Measurements from ENCODE around the gene CRYBG1. TPM values are rescaled to one million over a fixed set of nuclear protein-coding genes. Genes with fewer than 3 reads are reported as not detected.

Gene CRYBG1
- polyA plus RNA-seq, 1 donor (not counting 4 experiments of a cell fraction or from before 2014, with no cell fraction given), result 54.7 TPM

DNA sequence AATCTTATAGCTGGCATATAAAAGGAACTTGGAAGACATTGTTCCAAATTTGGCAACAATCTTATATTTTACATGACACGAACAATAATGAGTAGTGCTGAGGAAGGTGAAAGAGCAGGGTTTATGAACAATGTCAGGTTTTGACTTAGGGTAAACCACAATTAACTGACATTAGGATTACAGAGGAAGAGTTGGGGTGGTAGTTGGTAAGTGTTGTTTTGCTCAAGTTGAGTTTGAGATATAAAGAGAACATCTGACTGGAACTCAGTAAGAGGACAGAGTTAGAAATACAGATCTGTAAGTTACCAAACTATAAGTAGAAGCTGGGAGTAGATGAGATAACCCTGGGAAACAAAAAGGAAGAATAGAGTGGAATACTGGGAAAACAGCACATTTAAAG is 253.6 kb downstream of the CRYBG1 start:
- H3K9me3 ChIP-seq (ENCODE audit: control insufficient read depth, low read depth, low read length), result no peaks in the 10 kb centered on the region
- FAIRE-seq, result no peak
- dilution Hi-C loops (cut with MboI; ENCODE audit: extremely low pct_ligation_motif_present, low sequenced_read_pairs), result no loop called here

DNA sequence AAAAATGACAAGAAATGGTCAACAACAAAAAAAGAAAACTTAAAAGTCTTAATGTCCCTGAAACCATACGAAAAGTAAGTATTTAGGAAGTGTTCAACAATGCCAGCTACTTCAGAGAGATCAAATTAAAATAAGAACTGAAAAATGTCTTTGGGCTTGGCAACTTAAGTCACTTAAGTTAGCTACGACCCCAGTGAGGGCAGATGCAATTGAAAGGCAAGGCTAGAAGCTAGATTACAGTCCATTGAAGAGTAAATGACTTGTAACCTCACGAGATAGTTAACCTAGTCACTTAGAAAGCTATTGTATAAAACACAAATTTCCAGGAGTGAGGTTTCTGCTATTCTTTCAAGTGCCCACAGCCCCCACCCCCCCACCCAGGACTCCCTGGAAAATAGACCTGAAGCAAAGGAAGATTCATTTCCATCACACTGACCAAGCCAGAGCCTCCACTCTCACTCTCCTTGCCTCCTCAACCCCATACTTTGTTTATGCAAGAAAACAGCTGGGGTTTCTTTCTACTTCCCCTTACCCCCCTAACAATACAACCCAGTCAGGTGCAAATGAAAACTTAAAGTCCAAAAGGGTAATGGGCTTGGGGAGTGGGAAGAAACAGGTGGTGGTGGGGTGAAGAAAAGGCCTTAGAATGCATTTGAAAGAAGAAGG is 254.2 kb downstream of the CRYBG1 start:
- DNase-seq (ENCODE audit: low read depth, low spot score) (no peak), FAIRE-seq (no peak)
- Histone ChIP-seq H4K20me1 (ENCODE audit: control insufficient read depth, extremely low read depth, insufficient read depth, low read length) (no peaks in the 10 kb centered on the region), H3K9me1 (ENCODE audit: control insufficient read depth, extremely low read depth, insufficient read depth, low read length) (no peaks in the 10 kb centered on the region), H3K36me3 (ENCODE audit: control insufficient read depth in 2 of 2, extremely low read depth in 1 of 2, insufficient read depth in 2 of 2, low read length in 2 of 2) (peaks cover 0 to 2% of the 10 kb centered on the region in 2 experiments), H3K4me2 (ENCODE audit: control insufficient read depth, extremely low read depth, insufficient read depth, low read depth, low read length) (no peak overlapping the region), H3K9ac (ENCODE audit: control insufficient read depth, extremely low read depth, insufficient read depth, low read length) (no peak overlapping the region), H3K4me3 (ENCODE audit: control insufficient read depth in 2 of 3, extremely low read depth in 1 of 3, insufficient read depth in 2 of 3, low read depth in 1 of 3, low read length in 3 of 3) (no peak overlapping the region), H3K27me3 (ENCODE audit: control insufficient read depth, extremely low read depth, insufficient read depth, low read length) (no peaks in the 10 kb centered on the region), H3K27ac (ENCODE audit: control insufficient read depth, insufficient read depth, low read length) (no peak overlapping the region), H3K9me3 (ENCODE audit: control insufficient read depth, low read depth, low read length) (no peaks in the 10 kb centered on the region), H3K79me2 (ENCODE audit: control insufficient read depth, insufficient read depth, low read length) (no peaks in the 10 kb centered on the region), H3K4me1 (ENCODE audit: control insufficient read depth, extremely low read depth, insufficient read depth, low read length) (no peaks in the 10 kb centered on the region), H2AFZ (ENCODE audit: control insufficient read depth, low read length) (no peak overlapping the region)
- dilution Hi-C loops (cut with MboI; ENCODE audit: extremely low pct_ligation_motif_present, low sequenced_read_pairs), result no loop called here
- TF ChIP-seq, protein P1, sequence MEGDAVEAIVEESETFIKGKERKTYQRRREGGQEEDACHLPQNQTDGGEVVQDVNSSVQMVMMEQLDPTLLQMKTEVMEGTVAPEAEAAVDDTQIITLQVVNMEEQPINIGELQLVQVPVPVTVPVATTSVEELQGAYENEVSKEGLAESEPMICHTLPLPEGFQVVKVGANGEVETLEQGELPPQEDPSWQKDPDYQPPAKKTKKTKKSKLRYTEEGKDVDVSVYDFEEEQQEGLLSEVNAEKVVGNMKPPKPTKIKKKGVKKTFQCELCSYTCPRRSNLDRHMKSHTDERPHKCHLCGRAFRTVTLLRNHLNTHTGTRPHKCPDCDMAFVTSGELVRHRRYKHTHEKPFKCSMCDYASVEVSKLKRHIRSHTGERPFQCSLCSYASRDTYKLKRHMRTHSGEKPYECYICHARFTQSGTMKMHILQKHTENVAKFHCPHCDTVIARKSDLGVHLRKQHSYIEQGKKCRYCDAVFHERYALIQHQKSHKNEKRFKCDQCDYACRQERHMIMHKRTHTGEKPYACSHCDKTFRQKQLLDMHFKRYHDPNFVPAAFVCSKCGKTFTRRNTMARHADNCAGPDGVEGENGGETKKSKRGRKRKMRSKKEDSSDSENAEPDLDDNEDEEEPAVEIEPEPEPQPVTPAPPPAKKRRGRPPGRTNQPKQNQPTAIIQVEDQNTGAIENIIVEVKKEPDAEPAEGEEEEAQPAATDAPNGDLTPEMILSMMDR (optimal IDR thresholded peaks at IDR 0.05 in 1 of 3, IDR thresholded peaks at IDR 0.05 in 1 of 3, conservative IDR thresholded peaks at IDR 0.05 in 1 of 3; ENCODE audit: extremely low read depth in 1 of 3, insufficient read depth in 2 of 3, low read length in 3 of 3), result no peak
- no peak for TF ChIP-seq EZH2 (IDR thresholded peaks at IDR 0.05; ENCODE audit: low read length)

More for the DNA sequence above, 253.6 kb downstream of the CRYBG1 start:
- H3K9ac ChIP-seq (ENCODE audit: control insufficient read depth, extremely low read depth, insufficient read depth, low read length), result no peak overlapping the region
- no peaks in the 10 kb centered on the region for H3K79me2 ChIP-seq (ENCODE audit: control insufficient read depth, insufficient read depth, low read length)
- H3K36me3 ChIP-seq (ENCODE audit: control insufficient read depth in 2 of 2, extremely low read depth in 1 of 2, insufficient read depth in 2 of 2, low read length in 2 of 2), result peaks cover 0 to 2% of the 10 kb centered on the region in 2 experiments
- no peaks in the 10 kb centered on the region for H4K20me1 ChIP-seq (ENCODE audit: control insufficient read depth, extremely low read depth, insufficient read depth, low read length)
- TF ChIP-seq EZH2 (IDR thresholded peaks at IDR 0.05; ENCODE audit: low read length), result no peak
- TF ChIP-seq, protein P1 (optimal IDR thresholded peaks at IDR 0.05 in 1 of 3, IDR thresholded peaks at IDR 0.05 in 1 of 3, conservative IDR thresholded peaks at IDR 0.05 in 1 of 3; ENCODE audit: extremely low read depth in 1 of 3, insufficient read depth in 2 of 3, low read length in 3 of 3), result no peak
- H3K9me1 ChIP-seq (ENCODE audit: control insufficient read depth, extremely low read depth, insufficient read depth, low read length), result no peaks in the 10 kb centered on the region
- no peak overlapping the region for H2AFZ ChIP-seq (ENCODE audit: control insufficient read depth, low read length)
- no peak overlapping the region for H3K27ac ChIP-seq (ENCODE audit: control insufficient read depth, insufficient read depth, low read length)
- no peak overlapping the region for H3K4me3 ChIP-seq (ENCODE audit: control insufficient read depth in 2 of 3, extremely low read depth in 1 of 3, insufficient read depth in 2 of 3, low read depth in 1 of 3, low read length in 3 of 3)
- no peak for DNase-seq (ENCODE audit: low read depth, low spot score)
- no peaks in the 10 kb centered on the region for H3K4me1 ChIP-seq (ENCODE audit: control insufficient read depth, extremely low read depth, insufficient read depth, low read length)
- no peak overlapping the region for H3K4me2 ChIP-seq (ENCODE audit: control insufficient read depth, extremely low read depth, insufficient read depth, low read depth, low read length)
- no peaks in the 10 kb centered on the region for H3K27me3 ChIP-seq (ENCODE audit: control insufficient read depth, extremely low read depth, insufficient read depth, low read length)
